ENCODE results near the gene PRELID3B.

PRELID3B gene

DNA sequence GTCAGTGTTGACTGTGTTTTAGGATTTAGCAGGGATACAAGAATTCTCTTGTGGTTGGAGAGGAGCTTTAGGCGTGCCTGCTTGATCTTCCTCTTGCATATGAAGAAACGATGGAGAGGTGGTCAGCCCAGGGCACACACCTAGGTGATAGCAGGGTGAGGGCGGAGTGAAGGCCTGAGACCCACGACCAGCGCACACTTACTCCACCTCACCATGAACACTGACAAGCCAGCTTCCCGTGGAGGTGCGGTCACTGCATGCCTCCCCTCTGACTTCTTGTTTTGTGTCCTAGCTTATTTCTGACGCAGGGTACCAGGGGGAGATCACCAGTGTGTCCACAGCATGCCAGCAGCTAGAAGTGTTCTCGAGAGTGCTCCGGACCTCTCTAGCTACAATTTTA is 53.4 kb downstream of the PRELID3B start:
- TF ChIP-seq, protein P1, sequence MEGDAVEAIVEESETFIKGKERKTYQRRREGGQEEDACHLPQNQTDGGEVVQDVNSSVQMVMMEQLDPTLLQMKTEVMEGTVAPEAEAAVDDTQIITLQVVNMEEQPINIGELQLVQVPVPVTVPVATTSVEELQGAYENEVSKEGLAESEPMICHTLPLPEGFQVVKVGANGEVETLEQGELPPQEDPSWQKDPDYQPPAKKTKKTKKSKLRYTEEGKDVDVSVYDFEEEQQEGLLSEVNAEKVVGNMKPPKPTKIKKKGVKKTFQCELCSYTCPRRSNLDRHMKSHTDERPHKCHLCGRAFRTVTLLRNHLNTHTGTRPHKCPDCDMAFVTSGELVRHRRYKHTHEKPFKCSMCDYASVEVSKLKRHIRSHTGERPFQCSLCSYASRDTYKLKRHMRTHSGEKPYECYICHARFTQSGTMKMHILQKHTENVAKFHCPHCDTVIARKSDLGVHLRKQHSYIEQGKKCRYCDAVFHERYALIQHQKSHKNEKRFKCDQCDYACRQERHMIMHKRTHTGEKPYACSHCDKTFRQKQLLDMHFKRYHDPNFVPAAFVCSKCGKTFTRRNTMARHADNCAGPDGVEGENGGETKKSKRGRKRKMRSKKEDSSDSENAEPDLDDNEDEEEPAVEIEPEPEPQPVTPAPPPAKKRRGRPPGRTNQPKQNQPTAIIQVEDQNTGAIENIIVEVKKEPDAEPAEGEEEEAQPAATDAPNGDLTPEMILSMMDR (IDR thresholded peaks at IDR 0.05; ENCODE audit: low read depth, low read length), result no peak
- TF ChIP-seq EZH2phosphoT487 (IDR thresholded peaks at IDR 0.05; ENCODE audit: low read depth), result no peak
- Histone ChIP-seq H3K9me3 (ENCODE audit: insufficient read depth, low read length) (no peaks in the 10 kb centered on the region), H3K4me3 (ENCODE audit: low read length) (no peak overlapping the region), H3K27ac (ENCODE audit: low read length) (no peak overlapping the region), H4K20me1 (ENCODE audit: insufficient read depth, low read length) (peaks cover 54% of the 10 kb centered on the region), H2AFZ (ENCODE audit: low read depth, low read length) (no peak overlapping the region), H3K4me1 (ENCODE audit: low read length) (peaks cover 17% of the 10 kb centered on the region), H3K79me2 (ENCODE audit: low read length) (peaks cover 51% of the 10 kb centered on the region), H3K36me3 (replicated peaks; ENCODE audit: low read depth, low read length) (peaks cover 85% of the 10 kb centered on the region), H3K27me3 (ENCODE audit: low read depth, low read length) (no peaks in the 10 kb centered on the region), H3K9ac (ENCODE audit: low read length) (no peak overlapping the region), H3K4me2 (ENCODE audit: low read length) (no peak overlapping the region)

DNA sequence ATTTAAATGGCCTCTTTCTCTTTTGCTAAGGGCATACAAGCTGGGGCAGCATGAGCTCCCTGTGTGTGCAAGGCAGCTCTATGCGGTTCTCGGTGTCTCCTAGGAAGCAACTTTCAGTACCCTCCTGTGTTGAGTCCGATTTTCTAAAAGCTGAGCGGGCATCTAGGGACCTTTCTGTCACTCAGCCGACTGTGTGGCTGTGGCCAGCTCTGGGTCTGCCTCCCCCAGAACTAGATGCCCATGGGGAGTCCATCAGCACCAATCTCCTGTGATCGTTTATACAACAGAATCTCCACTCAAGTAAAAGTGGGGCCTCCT is 54.1 kb downstream of the PRELID3B start:
- Histone ChIP-seq H2AFZ (ENCODE audit: low read depth, low read length) (no peak overlapping the region), H3K9me3 (ENCODE audit: insufficient read depth, low read length) (no peaks in the 10 kb centered on the region), H3K4me1 (ENCODE audit: low read length) (peaks cover 17% of the 10 kb centered on the region), H3K27me3 (ENCODE audit: low read depth, low read length) (no peaks in the 10 kb centered on the region), H3K36me3 (replicated peaks; ENCODE audit: low read depth, low read length) (peaks cover 79% of the 10 kb centered on the region), H3K4me3 (ENCODE audit: low read length) (no peak overlapping the region), H3K79me2 (ENCODE audit: low read length) (peaks cover 53% of the 10 kb centered on the region), H4K20me1 (ENCODE audit: insufficient read depth, low read length) (peaks cover 55% of the 10 kb centered on the region), H3K4me2 (ENCODE audit: low read length) (no peak overlapping the region), H3K9ac (ENCODE audit: low read length) (no peak overlapping the region), H3K27ac (ENCODE audit: low read length) (no peak overlapping the region)
- no peak for TF ChIP-seq EZH2phosphoT487 (IDR thresholded peaks at IDR 0.05; ENCODE audit: low read depth)
- TF ChIP-seq, protein P1 (IDR thresholded peaks at IDR 0.05; ENCODE audit: low read depth, low read length), result no peak

DNA sequence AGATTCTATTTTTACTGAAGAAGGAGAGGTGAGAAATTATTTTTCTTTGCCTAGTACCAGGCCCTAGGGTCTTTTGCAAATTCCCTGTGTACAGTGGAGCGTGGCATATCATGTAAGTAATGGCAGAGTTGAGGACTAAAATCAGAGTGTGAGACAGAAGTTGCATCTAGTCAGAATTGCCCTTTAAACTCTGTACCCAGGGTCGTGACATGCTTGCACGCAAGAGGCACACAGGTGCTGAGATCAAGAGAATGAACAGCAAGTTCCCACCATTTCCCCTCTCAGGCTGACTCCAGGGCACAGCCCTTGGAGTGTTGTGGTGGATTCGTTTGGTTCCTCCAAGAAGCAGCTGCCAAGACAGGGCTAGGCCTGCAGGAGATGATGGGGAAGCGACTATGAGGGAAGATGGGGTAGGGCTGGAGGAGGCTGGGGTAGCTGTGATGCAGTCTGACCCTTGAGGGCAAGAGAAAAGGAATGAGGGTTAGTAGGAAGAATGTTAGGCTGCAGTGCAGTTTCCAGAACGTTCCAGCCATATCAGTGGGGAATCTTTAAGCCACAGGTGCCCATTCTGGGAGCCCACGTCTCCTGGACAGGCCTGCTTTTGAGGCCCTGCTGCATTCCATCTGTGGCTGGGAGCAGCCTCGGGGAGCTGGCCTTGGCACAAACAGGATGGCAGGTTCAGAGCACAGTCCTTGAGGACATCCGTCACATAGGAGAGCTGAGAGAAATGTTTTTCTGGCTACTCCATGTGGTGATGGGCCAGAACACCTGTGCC is 54.6 kb downstream of the PRELID3B start:
- H2AFZ ChIP-seq (ENCODE audit: low read depth, low read length), result no peak overlapping the region
- no peak overlapping the region for H3K9ac ChIP-seq (ENCODE audit: low read length)
- H3K9me3 ChIP-seq (ENCODE audit: insufficient read depth, low read length), result no peaks in the 10 kb centered on the region
- no peak overlapping the region for H3K4me2 ChIP-seq (ENCODE audit: low read length)
- peaks cover 51% of the 10 kb centered on the region for H4K20me1 ChIP-seq (ENCODE audit: insufficient read depth, low read length)
- H3K4me3 ChIP-seq (ENCODE audit: low read length), result no peak overlapping the region
- no peak overlapping the region for H3K27ac ChIP-seq (ENCODE audit: low read length)
- H3K4me1 ChIP-seq (ENCODE audit: low read length), result peaks cover 13% of the 10 kb centered on the region
- H3K27me3 ChIP-seq (ENCODE audit: low read depth, low read length), result no peaks in the 10 kb centered on the region
- peaks cover 73% of the 10 kb centered on the region for H3K36me3 ChIP-seq (replicated peaks; ENCODE audit: low read depth, low read length)
- TF ChIP-seq, protein P1 (IDR thresholded peaks at IDR 0.05; ENCODE audit: low read depth, low read length), result no peak
- no peak for TF ChIP-seq EZH2phosphoT487 (IDR thresholded peaks at IDR 0.05; ENCODE audit: low read depth)
- peaks cover 53% of the 10 kb centered on the region for H3K79me2 ChIP-seq (ENCODE audit: low read length)

DNA sequence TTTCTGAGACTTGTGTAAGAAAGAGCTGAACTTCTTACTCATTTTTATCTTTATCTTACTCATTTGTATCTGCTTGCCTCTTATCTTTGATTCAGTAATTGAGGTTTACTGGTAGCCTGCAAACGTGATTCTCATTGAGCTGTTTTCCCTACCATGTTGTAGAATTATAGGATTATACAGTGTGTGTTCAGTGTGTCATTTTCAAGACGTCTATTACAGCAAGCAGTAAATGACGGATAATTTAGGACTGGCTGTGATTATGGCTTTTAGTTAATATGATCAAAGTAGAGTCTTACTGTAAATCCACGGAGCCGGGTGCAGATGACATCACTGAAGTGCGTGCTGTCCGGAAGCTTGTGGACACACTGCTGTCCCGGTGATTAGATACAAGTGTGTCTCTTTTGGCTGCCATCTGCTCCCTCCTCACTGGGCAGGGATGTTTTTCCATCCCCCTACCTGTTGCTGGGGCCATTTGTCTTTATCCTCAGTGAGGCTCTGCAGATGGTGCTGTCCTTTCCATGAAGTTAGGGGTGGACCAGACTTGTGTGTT is 55.5 kb downstream of the PRELID3B start:
- no peak overlapping the region for H3K9ac ChIP-seq (ENCODE audit: low read length)

More for the DNA sequence above, 55.5 kb downstream of the PRELID3B start:
- Histone ChIP-seq H2AFZ (ENCODE audit: low read depth, low read length) (no peak overlapping the region), H3K27me3 (ENCODE audit: low read depth, low read length) (no peaks in the 10 kb centered on the region), H3K4me2 (ENCODE audit: low read length) (no peak overlapping the region), H3K27ac (ENCODE audit: low read length) (no peak overlapping the region), H4K20me1 (ENCODE audit: insufficient read depth, low read length) (peaks cover 56% of the 10 kb centered on the region), H3K9me3 (ENCODE audit: insufficient read depth, low read length) (no peaks in the 10 kb centered on the region), H3K36me3 (replicated peaks; ENCODE audit: low read depth, low read length) (peaks cover 69% of the 10 kb centered on the region), H3K4me3 (ENCODE audit: low read length) (no peak overlapping the region), H3K79me2 (ENCODE audit: low read length) (peaks cover 60% of the 10 kb centered on the region), H3K4me1 (ENCODE audit: low read length) (peaks cover 19% of the 10 kb centered on the region)
- TF ChIP-seq EZH2phosphoT487 (IDR thresholded peaks at IDR 0.05; ENCODE audit: low read depth), result no peak
- TF ChIP-seq, protein P1 (IDR thresholded peaks at IDR 0.05; ENCODE audit: low read depth, low read length), result no peak

Data from OCI-LY3 (cell line).